Lung (tissue), 12 donors: ENCODE data around the gene KRTAP5-7. TPM values are rescaled to one million over a fixed set of nuclear protein-coding genes. Genes with fewer than 3 reads are reported as not detected.
A peak's percentile ranks its signal among the peaks of the same experiment; 100 is the strongest.
"Not testable (repeated sequence)": the region's sequence is repeated elsewhere in the genome, so short reads cannot be mapped to it uniquely, and the experiment has no call there.

ENCODE experiments used
- ATAC-seq: fragments of 200-7000 bp; cut with Tn5 transposase; one replicate; pipeline ENCODE4 v1.9.1; 2020; ENCODE audit warnings: moderate number of reproducible peaks; ENCODE audit not compliant: insufficient read depth, low FRiP score
- DNase-seq, 3 donors: peaks; one replicate each; pipeline ENCODE4 v3.0.0-alpha.2; 2013 to 2017
- H3K27ac ChIP-seq, 2 donors: one replicate each; pipeline ENCODE4 v1.5.1; 2013; ENCODE audit warnings: mild to moderate bottlenecking in 2 of 2, moderate library complexity in 2 of 2, control low read depth in 1 of 2, inconsistent platforms in 1 of 2, low read depth in 1 of 2, low read length in 1 of 2
- H3K27me3 ChIP-seq, 3 donors: one replicate each; pipeline ENCODE4 v1.5.1; 2013; ENCODE audit warnings: low read length in 2 of 3; ENCODE audit not compliant: control insufficient read depth in 3 of 3, insufficient read depth in 3 of 3
- H3K36me3 ChIP-seq, 4 donors: one replicate each; pipeline ENCODE4 v1.5.1; 2013; ENCODE audit warnings: low read length in 4 of 4, mild to moderate bottlenecking in 1 of 4, moderate library complexity in 1 of 4; ENCODE audit not compliant: control insufficient read depth in 4 of 4, insufficient read depth in 4 of 4
- H3K4me1 ChIP-seq, 5 donors: one replicate each; pipeline ENCODE4 v1.5.1; 2013; ENCODE audit warnings: low read length in 5 of 5, mild to moderate bottlenecking in 2 of 5, moderate library complexity in 1 of 5; ENCODE audit not compliant: control insufficient read depth in 5 of 5, insufficient read depth in 5 of 5
- H3K4me3 ChIP-seq: one replicate; pipeline ENCODE4 v1.5.1; 2013; ENCODE audit warnings: mild to moderate bottlenecking, control low read depth, moderate library complexity
- H3K9ac ChIP-seq, 2 donors: one replicate each; pipeline ENCODE4 v1.5.1; 2013; ENCODE audit warnings: low read length in 2 of 2, control low read depth in 1 of 2; ENCODE audit not compliant: insufficient read depth in 1 of 2
- H3K9me3 ChIP-seq, 4 donors: one replicate each; pipeline ENCODE4 v1.5.1; 2013; ENCODE audit warnings: low read length in 3 of 4, mild to moderate bottlenecking in 1 of 4, moderate library complexity in 1 of 4; ENCODE audit not compliant: control insufficient read depth in 4 of 4, insufficient read depth in 3 of 4
- CTCF ChIP-seq: IDR thresholded peaks from 2 replicates; pipeline ENCODE4 v1.5.1; 2012; ENCODE audit warnings: mild to moderate bottlenecking; ENCODE audit errors: control extremely low read depth, extremely low read depth
- WGBS, 2 donors: extraction: QIAGEN DNeasy Blood & Tissue Kit; methylation state at CpG; one replicate each; pipeline ENCODE4 v1.1.7; 2013; 5-methylcytosine and 5-hydroxymethylcytosine counted together
- polyA plus RNA-seq, 2 donors: library from polyadenylated mRNA; stranded (reverse); fragments of 200-250 nt; gene quantifications; one replicate each; pipeline ENCODE4 v1.2.1, GENCODE V29; 2013
- total RNA-seq, 2 donors: library from RNA; depleted of rRNA in 1 of 2; stranded (reverse); fragments of >200 nt in 1 of 2; gene quantifications; one replicate each; pipeline ENCODE4 v1.2.1, GENCODE V29; 2014 to 2021
- donor health status: control.
- donor health status: control.
- donor health status: Bipolar disorder and iron deficiency.
- donor health status: healthy.
- donor health status: DM: yes; HTN: yes; CAD: no.

Gene KRTAP5-7
- total and polyA plus RNA-seq, 4 donors: 0.12 to 0.28 TPM; not detected in 2

- ATAC-seq (no peak), DNase-seq (peak; percentile 37 to 78 (median 59))
- WGBS, 2 donors: 74 to 85% methylated on average over 8 of the region's 8 CpGs
- Histone ChIP-seq H3K4me1 (peaks cover 0 to 6% (median 0%) of the 10 kb centered on the region in 5 donors), H3K36me3 (no peaks in the 10 kb centered on the region), H3K9me3 (peaks cover 0 to 2% (median 0%) of the 10 kb centered on the region in 4 donors), H3K9ac (no peak overlapping the region), H3K4me3 (no peak overlapping the region), H3K27ac (no peak overlapping the region), H3K27me3 (peaks cover 0 to 9% (median 3%) of the 10 kb centered on the region in 3 donors)
- no peak for TF ChIP-seq CTCF
Observed at GRCh38 chr11:71568704-71569349, 41.8 kb downstream of the KRTAP5-7 start.

GRCh38 chr11:71571101-71571850 is 44.2 kb downstream of the KRTAP5-7 start:
- H3K36me3 ChIP-seq, H3K27me3 ChIP-seq, H3K4me3 ChIP-seq, H3K27ac ChIP-seq, H3K9me3 ChIP-seq, H3K9ac ChIP-seq, H3K4me1 ChIP-seq, ATAC-seq, DNase-seq: not testable (repeated sequence)
- WGBS, 2 donors: 87 to 91% methylated on average over 36 of the region's 39 CpGs

GRCh38 chr11:71572811-71573210 is 45.7 kb downstream of the KRTAP5-7 start:
- peaks cover 0 to 2% (median 0%) of the 10 kb centered on the region in 4 donors for H3K9me3 ChIP-seq
- no peaks in the 10 kb centered on the region for H3K36me3 ChIP-seq
- no peak overlapping the region for H3K9ac ChIP-seq
- peaks cover 0 to 3% (median 0%) of the 10 kb centered on the region in 5 donors for H3K4me1 ChIP-seq
- TF ChIP-seq CTCF: no peak
- no peak overlapping the region for H3K27ac ChIP-seq
- peaks cover 0 to 9% (median 3%) of the 10 kb centered on the region in 3 donors for H3K27me3 ChIP-seq
- 84 to 89% methylated on average over 11 of the region's 11 CpGs for WGBS, 2 donors
- H3K4me3 ChIP-seq: no peak overlapping the region
- DNase-seq: no peak
- no peak for ATAC-seq

DNA sequence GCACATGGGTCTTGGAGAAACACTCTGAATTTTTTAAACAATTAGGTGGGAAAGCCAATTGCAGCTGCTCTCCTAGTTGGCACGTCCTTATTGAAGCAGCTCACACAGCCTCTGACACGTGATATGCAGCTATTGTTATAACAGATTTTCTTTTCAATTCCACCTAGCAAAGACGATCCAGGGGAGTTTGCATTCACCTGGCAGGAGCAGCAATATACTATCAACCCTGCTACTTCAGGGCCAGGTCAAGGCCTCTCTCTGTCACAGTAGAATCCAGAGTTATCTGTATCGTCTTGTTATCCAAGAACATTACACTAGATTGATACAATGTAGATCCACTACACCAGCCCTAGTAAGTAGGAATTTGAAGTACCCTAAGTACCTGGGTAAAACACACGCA is 47.4 kb downstream of the KRTAP5-7 start:
- no peak for TF ChIP-seq CTCF

More for the DNA sequence above, 47.4 kb downstream of the KRTAP5-7 start:
- Histone ChIP-seq H3K4me1 (no peaks in the 10 kb centered on the region), H3K36me3 (no peaks in the 10 kb centered on the region), H3K9ac (no peak overlapping the region), H3K9me3 (peaks cover 0 to 2% (median 0%) of the 10 kb centered on the region in 4 donors), H3K27ac (no peak overlapping the region), H3K27me3 (peaks cover 0 to 9% (median 3%) of the 10 kb centered on the region in 3 donors), H3K4me3 (no peak overlapping the region)
- WGBS, 2 donors: 76 to 92% methylated on average over 5 of the region's 5 CpGs
- ATAC-seq: no peak
- no peak for DNase-seq
